Prostate gland (tissue), 2 donors: ENCODE data around the gene ADGRB3.

Source experiments
- CTCF ChIP-seq, 4 experiments: fragments of 200-600 bp in 2 of 4; fragments of 450-650 bp in 2 of 4; sonication (generic) in 2 of 4; IDR thresholded peaks; 1 replicate in 3 of 4; 2 replicates in 1 of 4; pipeline ENCODE4 v1.5.1; 2016 to 2019; ENCODE audit warnings: antibody characterized with exemption in 4 of 4, mild to moderate bottlenecking in 2 of 4, moderate library complexity in 2 of 4
- POLR2A ChIP-seq: fragments of 450-650 bp; IDR thresholded peaks from one replicate; pipeline ENCODE4 v1.6.1; 2016; ENCODE audit warnings: antibody characterized with exemption, mild to moderate bottlenecking
- POLR2AphosphoS5 ChIP-seq: sonication (generic); formaldehyde crosslinking; IDR thresholded peaks from one replicate; pipeline ENCODE4 v1.6.1; 2017; ENCODE audit warnings: antibody characterized with exemption

GRCh38 chr6:69155467-69155866 is 520.4 kb downstream of the ADGRB3 start:
- TF ChIP-seq CTCF (IDR thresholded peaks at IDR 0.05) (no peak), POLR2A (no peak), POLR2AphosphoS5 (no peak)
